ENCODE data around the gene C2orf49.

GRCh38 chr2:105383432-105384166 is 46.3 kb downstream of the C2orf49 start:
- TF ChIP-seq EZH2 (IDR thresholded peaks at IDR 0.05; ENCODE audit: low read length, unreplicated experiment), result no peak
- no peak for TF ChIP-seq CTCF (conservative IDR thresholded peaks at IDR 0.05; ENCODE audit: low read depth, low read length)
- TF ChIP-seq EZH2phosphoT487 (IDR thresholded peaks at IDR 0.05; ENCODE audit: borderline replicate concordance, low read length), result no peak

All from PC-3 (cell line).